Measurements from ENCODE around the gene EBF3.

The EBF3 gene

GRCh38 chr10:129937351-129937751, 26.7 kb downstream of the EBF3 start:
- no peak overlapping the region for H3K27ac Mint-ChIP-seq
- no peaks in the 10 kb centered on the region for H3K4me1 Mint-ChIP-seq
- H3K36me3 Mint-ChIP-seq, result no peaks in the 10 kb centered on the region
- DNase-seq, result no peak
- no peak overlapping the region for H3K4me3 Mint-ChIP-seq
- H3K9me3 Mint-ChIP-seq, result no peaks in the 10 kb centered on the region
- H3K27me3 Mint-ChIP-seq, result peaks cover 5% of the 10 kb centered on the region
- CTCF ChIA-PET, result no interaction called here

DNA sequence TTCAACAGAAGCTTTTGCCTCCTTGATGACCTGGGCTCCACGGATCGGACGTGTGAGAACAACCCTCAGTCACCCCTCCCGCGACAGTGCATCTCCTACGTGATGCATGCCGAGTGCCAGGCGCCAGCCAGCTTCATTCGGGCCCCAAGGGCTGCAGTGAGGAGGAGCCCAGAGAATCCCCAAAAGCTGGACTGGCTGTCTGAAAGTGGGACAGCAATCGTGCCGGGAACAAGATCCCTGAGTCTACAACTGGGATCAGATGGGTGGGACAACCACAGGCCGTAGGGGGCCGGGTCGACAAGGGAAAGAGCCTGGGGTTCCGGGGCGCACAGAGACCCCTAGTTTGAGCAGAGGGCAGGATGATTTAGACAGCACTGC, 27.2 kb downstream of the EBF3 start:
- no peak for DNase-seq
- CTCF ChIA-PET, result no interaction called here

DNA sequence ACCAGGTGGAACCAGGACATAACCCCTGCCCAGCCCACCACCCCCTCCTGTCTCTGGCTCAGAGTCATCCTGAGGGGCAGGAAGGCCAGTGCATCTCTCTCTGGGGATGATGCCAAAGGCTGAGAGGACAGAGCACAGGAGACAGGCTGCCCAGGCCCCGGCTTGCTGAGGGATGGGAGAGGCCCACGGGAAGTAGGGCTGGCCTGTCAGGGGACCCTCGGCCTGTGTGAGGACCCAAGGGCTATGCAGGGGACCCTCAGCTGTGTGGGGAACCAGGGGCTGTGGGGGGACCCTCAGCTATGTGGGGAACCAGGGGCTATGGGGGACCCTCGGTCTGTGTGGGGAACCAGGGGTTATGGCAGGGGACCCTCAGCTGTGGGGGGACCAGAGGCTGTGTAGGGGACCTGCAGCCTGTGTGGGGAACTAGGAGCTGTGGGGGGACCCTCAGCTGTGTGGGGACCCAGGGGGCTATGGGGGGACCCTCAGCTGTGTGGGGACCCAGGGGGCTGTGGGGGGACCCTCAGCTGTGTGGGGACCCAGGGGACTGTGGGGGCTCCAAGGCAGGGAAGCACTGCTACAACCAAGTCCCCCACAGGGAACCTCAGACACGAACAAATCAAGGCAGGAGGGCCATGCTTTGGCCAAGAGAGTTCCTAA, 27.7 kb downstream of the EBF3 start:
- no peak for DNase-seq
- no peak overlapping the region for H3K4me3 Mint-ChIP-seq
- H3K27ac Mint-ChIP-seq, result no peak overlapping the region
- no peaks in the 10 kb centered on the region for H3K36me3 Mint-ChIP-seq
- H3K4me1 Mint-ChIP-seq, result no peaks in the 10 kb centered on the region
- CTCF ChIA-PET, result no interaction called here
- H3K27me3 Mint-ChIP-seq, result peaks cover 3% of the 10 kb centered on the region
- no peaks in the 10 kb centered on the region for H3K9me3 Mint-ChIP-seq

More for the DNA sequence above, 27.2 kb downstream of the EBF3 start:
- Mint-ChIP-seq H3K27me3 (peaks cover 5% of the 10 kb centered on the region), H3K9me3 (no peaks in the 10 kb centered on the region), H3K4me3 (no peak overlapping the region), H3K36me3 (no peaks in the 10 kb centered on the region), H3K4me1 (no peaks in the 10 kb centered on the region), H3K27ac (no peak overlapping the region)

- no peaks in the 10 kb centered on the region for H3K4me1 Mint-ChIP-seq
- H3K27me3 Mint-ChIP-seq, result no peaks in the 10 kb centered on the region
- no peaks in the 10 kb centered on the region for H3K9me3 Mint-ChIP-seq
- CTCF ChIA-PET, result no interaction called here
- H3K4me3 Mint-ChIP-seq, result no peak overlapping the region
- no peak for DNase-seq
- H3K36me3 Mint-ChIP-seq, result no peaks in the 10 kb centered on the region
- H3K27ac Mint-ChIP-seq, result no peak overlapping the region
Observed at GRCh38 chr10:129935867-129936152, 28.3 kb downstream of the EBF3 start.

GRCh38 chr10:129935102-129935866, 28.8 kb downstream of the EBF3 start:
- no peak overlapping the region for H3K4me3 Mint-ChIP-seq
- H3K4me1 Mint-ChIP-seq, result no peaks in the 10 kb centered on the region
- H3K27me3 Mint-ChIP-seq, result no peaks in the 10 kb centered on the region
- no peak for DNase-seq
- no peaks in the 10 kb centered on the region for H3K9me3 Mint-ChIP-seq
- no peaks in the 10 kb centered on the region for H3K36me3 Mint-ChIP-seq
- CTCF ChIA-PET, result no interaction called here
- no peak overlapping the region for H3K27ac Mint-ChIP-seq

- H3K4me1 Mint-ChIP-seq, result no peaks in the 10 kb centered on the region
- no peaks in the 10 kb centered on the region for H3K9me3 Mint-ChIP-seq
- H3K4me3 Mint-ChIP-seq, result no peak overlapping the region
- DNase-seq, result no peak
- peaks cover 4% of the 10 kb centered on the region for H3K27me3 Mint-ChIP-seq
- H3K27ac Mint-ChIP-seq, result no peak overlapping the region
- H3K36me3 Mint-ChIP-seq, result no peaks in the 10 kb centered on the region
- CTCF ChIA-PET, result no interaction called here
Observed at GRCh38 chr10:129934196-129934925, 29.7 kb downstream of the EBF3 start.

- no peak overlapping the region for H3K27ac Mint-ChIP-seq
- no peak overlapping the region for H3K4me3 Mint-ChIP-seq
- CTCF ChIA-PET, result no interaction called here
- no peak for DNase-seq
- H3K4me1 Mint-ChIP-seq, result no peaks in the 10 kb centered on the region
- no peaks in the 10 kb centered on the region for H3K9me3 Mint-ChIP-seq
- peaks cover 4% of the 10 kb centered on the region for H3K27me3 Mint-ChIP-seq
- H3K36me3 Mint-ChIP-seq, result no peaks in the 10 kb centered on the region
Observed at GRCh38 chr10:129933456-129934092, 30.5 kb downstream of the EBF3 start.

DNA sequence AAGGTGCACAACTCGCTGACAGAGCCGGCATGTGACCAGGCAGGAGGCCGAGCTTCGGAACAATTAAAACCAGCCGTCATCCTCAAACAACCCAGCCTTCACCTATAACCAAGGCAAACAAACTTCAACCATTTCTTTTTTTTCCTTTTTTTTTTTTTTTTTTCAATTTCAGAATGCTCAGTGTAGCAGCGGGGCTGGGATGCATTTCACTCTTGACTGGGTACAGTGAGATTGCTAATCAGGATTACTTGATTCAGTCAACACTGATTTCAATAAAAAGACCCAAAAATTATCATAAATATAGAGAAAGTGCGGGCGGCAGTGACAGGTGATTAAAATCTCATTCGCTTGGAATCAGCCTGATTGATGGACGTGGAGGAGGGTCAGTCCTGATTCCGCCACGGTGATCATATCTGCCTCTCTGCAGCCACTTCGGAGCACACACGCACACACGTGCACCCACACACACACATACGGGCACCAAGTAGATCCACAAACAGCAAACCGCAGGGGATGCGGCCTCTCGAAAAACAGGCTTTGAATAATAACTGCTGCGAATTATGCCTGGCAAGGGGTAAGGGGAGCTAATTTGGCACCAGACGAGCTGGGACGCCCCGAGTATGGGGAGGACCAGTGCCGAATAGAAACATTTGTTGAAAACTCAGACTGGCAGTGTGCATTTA, 31.2 kb downstream of the EBF3 start:
- Mint-ChIP-seq H3K4me1 (no peaks in the 10 kb centered on the region), H3K27me3 (peaks cover 4% of the 10 kb centered on the region), H3K9me3 (no peaks in the 10 kb centered on the region), H3K27ac (no peak overlapping the region), H3K4me3 (no peak overlapping the region), H3K36me3 (no peaks in the 10 kb centered on the region)
- no peak for DNase-seq
- CTCF ChIA-PET, result no interaction called here

GRCh38 chr10:129932182-129932581, 31.9 kb downstream of the EBF3 start:
- H3K36me3 Mint-ChIP-seq, result no peaks in the 10 kb centered on the region
- no peaks in the 10 kb centered on the region for H3K9me3 Mint-ChIP-seq
- no peaks in the 10 kb centered on the region for H3K4me1 Mint-ChIP-seq

DNA sequence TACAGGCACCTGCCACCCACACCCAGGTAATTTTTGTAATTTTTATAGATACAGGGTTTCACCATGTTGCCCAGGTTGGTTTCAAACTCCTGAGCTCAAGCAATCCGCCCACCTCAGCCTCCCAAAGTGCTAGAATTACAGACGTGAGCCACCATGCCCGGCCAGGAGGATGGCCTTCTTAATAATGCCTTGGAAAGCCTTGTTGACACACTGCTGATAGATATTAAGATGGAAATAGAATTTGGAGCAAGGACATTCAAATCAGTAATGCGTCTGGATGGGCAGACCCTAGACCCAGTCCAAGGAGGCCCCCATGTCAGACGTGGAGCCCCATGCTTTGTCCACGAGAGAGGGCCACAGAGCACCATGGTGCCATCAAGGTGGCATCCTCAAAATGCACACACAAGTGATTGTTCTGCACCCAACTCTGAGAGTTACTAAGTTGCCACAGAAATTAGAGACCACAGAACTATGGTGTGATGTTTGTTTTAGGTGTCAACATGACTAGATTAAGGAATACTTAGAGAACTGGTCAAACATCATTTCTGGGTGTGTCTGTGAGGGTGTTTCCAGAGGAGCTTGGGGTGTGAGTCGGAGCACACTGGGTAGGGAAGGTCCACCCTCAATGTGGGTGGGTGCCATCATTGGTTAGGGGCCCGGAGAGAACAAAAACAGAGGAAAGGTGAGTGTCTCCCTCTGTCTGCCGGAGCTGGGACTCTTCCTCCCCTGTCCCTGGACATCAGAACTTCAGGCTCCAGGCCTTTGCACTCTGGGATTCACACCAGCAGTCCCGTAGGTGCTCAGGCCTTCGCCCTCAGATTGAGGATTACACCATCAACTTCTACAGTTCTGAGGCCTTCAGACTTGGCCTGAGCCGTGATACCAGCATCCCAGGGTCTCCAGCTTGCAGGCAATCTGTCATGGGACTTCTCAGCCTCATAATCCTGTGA, 34.5 kb downstream of the EBF3 start:
- CTCF ChIA-PET, result no interaction called here
- Mint-ChIP-seq H3K9me3 (no peaks in the 10 kb centered on the region), H3K4me1 (no peaks in the 10 kb centered on the region), H3K27me3 (peaks cover 4% of the 10 kb centered on the region), H3K27ac (no peak overlapping the region), H3K36me3 (no peaks in the 10 kb centered on the region), H3K4me3 (no peak overlapping the region)
- DNase-seq, result no peak

More at GRCh38 chr10:129932182-129932581, 31.9 kb downstream of the EBF3 start:
- Mint-ChIP-seq H3K27ac (no peak overlapping the region), H3K27me3 (peaks cover 4% of the 10 kb centered on the region), H3K4me3 (no peak overlapping the region)
- CTCF ChIA-PET, result no interaction called here
- DNase-seq, result no peak

DNA sequence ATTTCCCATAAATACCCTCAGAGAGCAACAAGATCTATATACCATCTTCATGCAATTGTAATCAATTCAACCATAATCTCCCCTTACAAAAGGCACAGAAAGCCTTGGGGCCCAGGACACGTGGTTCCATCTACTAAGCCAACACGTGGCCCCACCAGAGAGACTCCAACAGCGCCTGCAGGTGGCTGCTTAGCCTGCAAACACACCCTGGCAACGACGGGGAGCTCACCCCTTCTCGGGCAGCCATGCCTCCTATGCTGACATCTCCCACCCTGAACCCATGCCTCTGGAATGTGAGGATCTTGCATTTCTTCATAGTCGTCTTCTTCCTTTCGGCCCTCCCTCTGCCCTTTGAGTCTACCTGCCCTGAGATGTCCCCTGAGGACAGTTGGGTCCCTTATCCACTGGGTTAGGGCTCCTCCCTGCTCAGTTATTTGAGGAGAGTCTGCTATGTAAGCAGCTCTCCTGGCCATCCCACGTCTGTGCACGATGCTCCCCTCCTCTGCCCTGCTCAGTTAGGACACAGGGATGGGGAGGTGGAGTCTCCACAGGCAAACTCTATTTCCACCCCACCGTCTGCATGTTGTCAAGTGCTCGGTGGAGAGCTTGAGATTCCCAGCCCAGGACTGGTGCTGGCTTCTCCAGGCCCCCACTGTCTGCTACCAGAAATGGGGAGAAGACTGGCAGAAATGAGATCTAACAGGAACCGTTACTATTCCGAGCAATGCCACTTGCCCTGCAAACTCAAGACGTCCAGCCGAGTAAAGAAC, 36.5 kb downstream of the EBF3 start:
- Mint-ChIP-seq H3K4me3 (no peak overlapping the region), H3K36me3 (no peaks in the 10 kb centered on the region), H3K4me1 (no peaks in the 10 kb centered on the region), H3K27ac (no peak overlapping the region), H3K9me3 (no peaks in the 10 kb centered on the region), H3K27me3 (peaks cover 4% of the 10 kb centered on the region)
- CTCF ChIA-PET, result no interaction called here
- no peak for DNase-seq

DNA sequence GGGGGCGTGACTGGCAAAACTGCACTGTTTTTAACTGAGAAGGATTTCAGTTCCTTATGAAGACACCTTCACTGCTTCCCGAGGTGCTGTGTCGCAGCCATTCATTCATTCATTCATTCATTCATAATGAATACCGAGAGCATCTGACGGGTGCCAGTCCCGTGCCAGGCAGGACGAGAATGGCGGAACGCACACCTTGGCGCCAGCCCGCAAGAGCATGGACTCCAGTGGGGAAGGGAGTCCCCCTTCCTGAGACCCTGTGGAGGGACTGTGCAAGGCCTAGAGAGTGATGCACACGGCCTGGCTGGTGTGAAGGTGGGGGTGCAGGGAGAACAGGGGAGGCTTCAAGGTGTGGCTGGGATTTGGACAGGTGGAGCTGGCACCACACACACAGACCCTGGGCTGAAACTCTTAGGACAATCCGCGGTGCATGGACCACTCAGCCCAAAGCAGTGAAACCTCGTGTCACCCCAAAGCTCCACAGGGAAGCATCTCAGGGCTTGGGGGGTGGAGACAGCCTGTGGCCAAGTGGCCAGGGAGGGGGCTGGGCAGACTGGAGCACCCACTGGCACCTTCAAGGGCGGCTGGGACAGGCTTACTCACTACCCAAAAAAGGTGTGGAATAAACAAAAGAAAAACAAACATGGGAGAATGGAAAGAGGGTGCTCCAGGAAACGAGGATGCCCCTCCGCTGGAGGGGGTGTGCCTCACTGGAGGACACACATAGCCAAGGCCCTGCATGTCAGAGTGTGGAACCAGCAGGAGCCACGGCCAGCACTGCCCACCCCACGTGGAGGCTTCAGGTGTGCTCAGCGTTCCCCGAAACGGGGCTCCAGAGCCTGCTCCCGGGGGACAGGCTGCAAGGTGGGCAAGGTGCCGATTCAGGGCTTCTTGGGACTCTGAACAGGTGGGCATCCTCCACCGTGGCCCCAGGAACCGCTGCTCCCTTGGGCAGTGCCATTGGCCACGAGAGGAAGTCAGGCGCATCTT, 37.7 kb downstream of the EBF3 start:
- Mint-ChIP-seq H3K4me1 (no peaks in the 10 kb centered on the region), H3K36me3 (no peaks in the 10 kb centered on the region), H3K9me3 (no peaks in the 10 kb centered on the region), H3K4me3 (no peak overlapping the region), H3K27me3 (peaks cover 4% of the 10 kb centered on the region), H3K27ac (no peak overlapping the region)
- no peak for DNase-seq
- CTCF ChIA-PET, result no interaction called here

Data from activated naive CD4-positive, alpha-beta T cell treated with anti-CD3 and anti-CD28 coated beads, Interleukin-2, amount 10 ng/mL, durations not matched to agents 7 days and 5 days (primary cell).